GM23338 (cell line): ENCODE results near the gene MPRIP. TPM values are rescaled to one million over a fixed set of nuclear protein-coding genes. Genes with fewer than 3 reads are reported as not detected.

Experiments
- ATAC-seq: fragments of 200-7000 bp; cut with Tn5 transposase; 3 replicates; pipeline ENCODE4 v1.9.1; 2020
- DNase-seq: peaks from one replicate; pipeline ENCODE4 v3.0.0-alpha.2; 2015; ENCODE audit warnings: low spot score
- H2AFZ ChIP-seq: fragments of 200-600 bp; sonication (generic); 2 replicates; pipeline ENCODE4 v1.8.0; 2016; ENCODE audit warnings: antibody characterized with exemption, mild to moderate bottlenecking, moderate library complexity
- H3F3A ChIP-seq: fragments of 200-600 bp; sonication (generic); replicated peaks from 2 replicates; pipeline ENCODE4 v1.8.0; 2017; ENCODE audit warnings: antibody characterized with exemption, mixed run types, low read depth
- H3K27ac ChIP-seq: fragments of 200-600 bp; sonication (generic); 2 replicates; pipeline ENCODE4 v1.6.1; 2016; ENCODE audit warnings: low read depth
- H3K27me3 ChIP-seq: fragments of 200-600 bp; sonication (generic); 2 replicates; pipeline ENCODE4 v1.8.0; 2016; ENCODE audit warnings: mild to moderate bottlenecking, mixed run types, moderate library complexity; ENCODE audit not compliant: insufficient read depth
- H3K36me3 ChIP-seq: fragments of 200-600 bp; sonication (generic); 2 replicates; pipeline ENCODE4 v1.8.0; 2016; ENCODE audit warnings: mild to moderate bottlenecking; ENCODE audit not compliant: insufficient read depth
- H3K4me1 ChIP-seq: fragments of 200-600 bp; sonication (generic); 2 replicates; pipeline ENCODE4 v1.8.0; 2016; ENCODE audit warnings: mild to moderate bottlenecking, moderate library complexity; ENCODE audit not compliant: insufficient read depth
- H3K4me2 ChIP-seq: fragments of 200-600 bp; sonication (generic); 2 replicates; pipeline ENCODE4 v1.7.1; 2017; ENCODE audit warnings: mixed run types
- H3K4me3 ChIP-seq: fragments of 200-600 bp; sonication (generic); 2 replicates; pipeline ENCODE4 v1.6.1; 2016; ENCODE audit warnings: mixed run types
- H3K79me2 ChIP-seq: fragments of 200-600 bp; sonication (generic); replicated peaks from 2 replicates; pipeline ENCODE4 v1.8.0; 2017; ENCODE audit warnings: mild to moderate bottlenecking; ENCODE audit not compliant: insufficient read depth
- H3K9me2 ChIP-seq: fragments of 200-600 bp; sonication (generic); 2 replicates; pipeline ENCODE4 v1.8.0; 2017; ENCODE audit not compliant: insufficient read depth
- H4K20me1 ChIP-seq: fragments of 200-600 bp; sonication (generic); replicated peaks from 2 replicates; pipeline ENCODE4 v1.8.0; 2017; ENCODE audit warnings: mild to moderate bottlenecking; ENCODE audit not compliant: insufficient read depth
- H3K27ac Mint-ChIP-seq: 2 replicates; pipeline ENCODE4 v1.8.0; 2020; ENCODE audit warnings: inconsistent platforms, mild to moderate bottlenecking, moderate library complexity, mixed read lengths
- H3K27me3 Mint-ChIP-seq: 3 replicates; pipeline ENCODE4 v1.8.0; 2022; ENCODE audit warnings: low read depth, mild to moderate bottlenecking, moderate library complexity, mixed read lengths, inconsistent platforms; ENCODE audit not compliant: insufficient read depth, poor library complexity
- H3K36me3 Mint-ChIP-seq: 3 replicates; pipeline ENCODE4 v1.8.0; 2021; ENCODE audit warnings: low read depth, mild to moderate bottlenecking, inconsistent platforms, moderate library complexity, mixed read lengths
- H3K4me1 Mint-ChIP-seq: 3 replicates; pipeline ENCODE4 v1.8.0; 2020; ENCODE audit warnings: mild to moderate bottlenecking, inconsistent platforms, mixed read lengths
- H3K4me3 Mint-ChIP-seq: 3 replicates; pipeline ENCODE4 v1.8.0; 2021; ENCODE audit warnings: moderate library complexity, mild to moderate bottlenecking, inconsistent platforms, mixed read lengths
- H3K9me3 Mint-ChIP-seq: 3 replicates; pipeline ENCODE4 v1.8.0; 2020; ENCODE audit warnings: moderate library complexity, mild to moderate bottlenecking, inconsistent platforms, mixed read lengths
- CREB1 ChIP-seq: fragments of 250-450 bp; sonication (Bioruptor Pico); IDR thresholded peaks from 2 replicates; pipeline ENCODE4 v1.5.0; 2020; ENCODE audit warnings: low read depth, mild to moderate bottlenecking, moderate library complexity
- CTCF ChIP-seq, 2 experiments: fragments of 200-600 bp in 1 of 2; sonication (generic) in 1 of 2; conservative IDR thresholded peaks; 2 replicates each; pipeline versions ENCODE4 v1.5.1 to v1.6.1; 2016 to 2017; ENCODE audit warnings: antibody characterized with exemption in 2 of 2, low read depth in 2 of 2, mild to moderate bottlenecking in 2 of 2, moderate library complexity in 1 of 2
- EZH2 ChIP-seq: fragments of 200-600 bp; sonication (generic); IDR thresholded peaks from one replicate; pipeline ENCODE4 v1.8.0; 2017; ENCODE audit warnings: antibody characterized with exemption, mild to moderate bottlenecking, low read depth; ENCODE audit not compliant: unreplicated experiment
- EZH2phosphoT487 ChIP-seq: fragments of 200-600 bp; sonication (generic); IDR thresholded peaks from one replicate; pipeline ENCODE4 v1.8.1; 2018; ENCODE audit warnings: antibody characterized with exemption; ENCODE audit not compliant: unreplicated experiment
- JUNB ChIP-seq: IDR thresholded peaks from one replicate; pipeline ENCODE4 v1.6.1; 2016; ENCODE audit warnings: antibody characterized with exemption; ENCODE audit not compliant: unreplicated experiment
- NANOG ChIP-seq: IDR thresholded peaks from 2 replicates; pipeline ENCODE4 v1.6.1; 2016; ENCODE audit warnings: antibody characterized with exemption, borderline replicate concordance
- POLR2AphosphoS5 ChIP-seq: IDR thresholded peaks from 2 replicates; pipeline ENCODE4 v1.6.1; 2016; ENCODE audit warnings: antibody characterized with exemption, low read depth
- REST ChIP-seq: IDR thresholded peaks from one replicate; pipeline ENCODE4 v1.6.1; 2018; ENCODE audit warnings: antibody characterized with exemption; ENCODE audit not compliant: unreplicated experiment
- STAT1 ChIP-seq: IDR thresholded peaks from one replicate; pipeline ENCODE4 v1.6.1; 2016; ENCODE audit warnings: antibody characterized with exemption; ENCODE audit not compliant: unreplicated experiment
- ZNF114 ChIP-seq: fragments of 250-450 bp; sonication (Bioruptor Pico); IDR thresholded peaks from 2 replicates; pipeline ENCODE4 v1.5.0; 2020; ENCODE audit warnings: mild to moderate bottlenecking, moderate library complexity
- ZNF331 ChIP-seq: fragments of 250-450 bp; sonication (Bioruptor Pico); IDR thresholded peaks from 2 replicates; pipeline ENCODE4 v1.5.0; 2020; ENCODE audit warnings: low read depth, mild to moderate bottlenecking, moderate library complexity
- polyA plus RNA-seq: library from polyadenylated mRNA; unstranded; fragments of >200 nt; fragmentation: Nextera tagmentation; extraction: Ambion mirVana; gene quantifications from 2 replicates; pipeline ENCODE4 v1.2.1, GENCODE V29; 2016
- total RNA-seq: library from RNA; depleted of rRNA; stranded (reverse); fragments of >200 nt; shearing (Covaris generic); gene quantifications from 2 replicates; pipeline ENCODE4 v1.2.3, GENCODE V29; 2014

Gene MPRIP
- total and polyA plus RNA-seq, 2 experiments from 2014 or later, result 39.3 to 113 TPM

DNA sequence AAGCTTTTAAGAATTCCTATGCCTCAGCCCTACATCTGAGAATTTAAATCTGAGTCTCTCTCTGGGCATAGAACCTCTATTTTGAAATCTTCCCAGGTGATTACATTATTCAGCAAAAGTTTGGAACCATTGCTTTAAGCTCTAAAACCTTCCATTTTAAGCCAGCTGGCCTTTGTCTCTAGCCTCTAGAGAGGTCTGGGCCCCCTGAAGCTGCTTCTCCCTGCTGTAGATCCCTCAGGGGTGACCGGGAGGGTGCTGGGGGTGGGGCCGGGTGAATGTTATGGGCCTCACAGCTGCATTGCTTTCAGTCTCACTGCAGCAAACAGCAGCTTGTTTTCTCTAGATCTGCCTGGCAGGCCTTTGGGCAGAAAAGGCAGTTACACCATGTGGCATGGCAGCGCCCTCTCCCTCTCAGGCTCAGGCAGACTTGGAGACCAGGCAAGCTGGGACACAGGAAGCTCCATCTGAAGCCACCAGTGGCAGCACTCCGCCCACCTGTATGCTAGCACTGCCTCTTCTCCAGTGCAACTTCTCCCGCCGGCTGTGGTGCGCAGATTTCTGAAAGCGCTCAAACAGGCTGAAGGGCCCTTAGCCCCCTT, 66.3 kb downstream of the MPRIP start (continued):
- TF ChIP-seq REST (no peak), JUNB (no peak)

DNA sequence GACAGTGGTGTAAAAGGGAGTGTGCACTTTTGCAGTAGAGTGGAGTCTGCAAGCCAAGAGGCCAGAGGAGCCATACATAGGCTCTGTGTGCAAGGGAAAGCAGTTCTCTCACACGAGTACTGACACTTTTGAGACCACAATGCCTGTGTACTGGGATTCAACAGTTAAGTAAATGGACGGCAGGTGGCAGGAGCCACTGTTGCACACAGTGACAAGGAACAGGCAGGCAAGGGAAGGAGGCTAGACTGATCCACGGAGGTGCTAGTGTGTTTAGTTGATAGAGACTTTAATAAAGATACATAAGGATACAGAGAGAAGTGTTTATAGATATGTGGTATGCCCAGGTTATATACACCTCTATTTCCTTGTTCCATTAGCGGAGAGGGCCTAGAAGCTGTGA, 67.0 kb downstream of the MPRIP start:
- H2AFZ ChIP-seq, result no peak overlapping the region
- no peaks in the 10 kb centered on the region for H3K9me3 Mint-ChIP-seq
- H3K4me1 ChIP-seq, result no peaks in the 10 kb centered on the region; the same call in 1 of the 2 replicates
- H3K4me2 ChIP-seq, result no peak overlapping the region
- peaks cover 26% of the 10 kb centered on the region for H3K79me2 ChIP-seq
- 0 out of 2 replicates have a peak overlapping the region, but pooled peaks have one; percentile 39 for H3K27ac ChIP-seq
- no peaks in the 10 kb centered on the region for H3K36me3 Mint-ChIP-seq
- H3K9me2 ChIP-seq, result no peaks in the 10 kb centered on the region
- peak overlapping the region; percentile 21; the same call in 1 of the 2 replicates for H3K27ac Mint-ChIP-seq
- peaks cover 20% of the 10 kb centered on the region for H3K4me1 Mint-ChIP-seq
- H3K36me3 ChIP-seq, result no peaks in the 10 kb centered on the region
- H3K27me3 Mint-ChIP-seq, result peaks cover 9% of the 10 kb centered on the region
- peaks cover 19% of the 10 kb centered on the region; the same call in 1 of the 2 replicates for H4K20me1 ChIP-seq
- no peak for ATAC-seq
- H3K4me3 Mint-ChIP-seq, result no peak overlapping the region
- H3F3A ChIP-seq, result no peaks in the 10 kb centered on the region
- H3K27me3 ChIP-seq, result no peaks in the 10 kb centered on the region
- no peak for DNase-seq
- no peak overlapping the region for H3K4me3 ChIP-seq
- TF ChIP-seq ZNF331 (CRISPR knock-in tag) (no peak), JUNB (no peak), EZH2phosphoT487 (no peak), ZNF114 (CRISPR knock-in tag) (no peak), NANOG (no peak), CTCF (conservative IDR thresholded peaks at IDR 0.05; ENCODE audit: low read depth in 2 of 2) (no peak), EZH2 (no peak), POLR2AphosphoS5 (no peak), CREB1 (CRISPR knock-in tag) (no peak), STAT1 (no peak)
